ENCODE data around the gene BTBD1. TPM values are rescaled to one million over a fixed set of nuclear protein-coding genes. Genes with fewer than 3 reads are reported as not detected.
"Not testable (repeated sequence)": the region's sequence is repeated elsewhere in the genome, so short reads cannot be mapped to it uniquely, and the experiment has no call there.

BTBD1 gene
- total and polyA plus RNA-seq, 2 donors (not counting 3 experiments of a cell fraction or from before 2014, with no cell fraction given) = 30.8 to 58.0 TPM

GRCh38 chr15:83010709-83011270 is 56.3 kb downstream of the BTBD1 start:
- H3K4me2 ChIP-seq (ENCODE audit: insufficient read depth, low read length) = peak overlapping the region; percentile 87
- DNase-seq (ENCODE audit: low read depth, low spot score) (peak; percentile 79), FAIRE-seq (peak; percentile 92)
- H3K9me1 ChIP-seq (replicated peaks; ENCODE audit: control insufficient read depth, extremely low read depth, insufficient read depth, low read length) = no peaks in the 10 kb centered on the region
- H3K27ac ChIP-seq (ENCODE audit: insufficient read depth, low read depth, low read length) = peak overlapping the region; percentile 31
- intact Hi-C loops (cut with micrococcal nuclease) (loop anchor here (1.0 to 10.0 kb wide), 9 partner anchors 57 to 554 kb away; partner anchors contain the start of genes BNC1, BTBD1 and RPS17), dilution Hi-C loops (cut with MboI; ENCODE audit: extremely low pct_ligation_motif_present, low sequenced_read_pairs) (no loop called here)
- peak overlapping the region; percentile 66 for H3K9ac ChIP-seq (replicated peaks; ENCODE audit: extremely low read depth, insufficient read depth, low read length)
- TF ChIP-seq JUN (IDR thresholded peaks at IDR 0.05; ENCODE audit: borderline replicate concordance, insufficient read depth, insufficient read length, low read depth) = no peak
- TF ChIP-seq, protein P1, sequence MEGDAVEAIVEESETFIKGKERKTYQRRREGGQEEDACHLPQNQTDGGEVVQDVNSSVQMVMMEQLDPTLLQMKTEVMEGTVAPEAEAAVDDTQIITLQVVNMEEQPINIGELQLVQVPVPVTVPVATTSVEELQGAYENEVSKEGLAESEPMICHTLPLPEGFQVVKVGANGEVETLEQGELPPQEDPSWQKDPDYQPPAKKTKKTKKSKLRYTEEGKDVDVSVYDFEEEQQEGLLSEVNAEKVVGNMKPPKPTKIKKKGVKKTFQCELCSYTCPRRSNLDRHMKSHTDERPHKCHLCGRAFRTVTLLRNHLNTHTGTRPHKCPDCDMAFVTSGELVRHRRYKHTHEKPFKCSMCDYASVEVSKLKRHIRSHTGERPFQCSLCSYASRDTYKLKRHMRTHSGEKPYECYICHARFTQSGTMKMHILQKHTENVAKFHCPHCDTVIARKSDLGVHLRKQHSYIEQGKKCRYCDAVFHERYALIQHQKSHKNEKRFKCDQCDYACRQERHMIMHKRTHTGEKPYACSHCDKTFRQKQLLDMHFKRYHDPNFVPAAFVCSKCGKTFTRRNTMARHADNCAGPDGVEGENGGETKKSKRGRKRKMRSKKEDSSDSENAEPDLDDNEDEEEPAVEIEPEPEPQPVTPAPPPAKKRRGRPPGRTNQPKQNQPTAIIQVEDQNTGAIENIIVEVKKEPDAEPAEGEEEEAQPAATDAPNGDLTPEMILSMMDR (IDR thresholded peaks at IDR 0.05; ENCODE audit: extremely low read depth in 1 of 2, insufficient read depth in 1 of 2, low read depth in 1 of 2, low read length in 2 of 2) = peak; percentile 84 to 95
- no peak for TF ChIP-seq EZH2 (IDR thresholded peaks at IDR 0.05; ENCODE audit: borderline replicate concordance, low read depth, low read length, severe bottlenecking)
- no peak for TF ChIP-seq MAX (IDR thresholded peaks at IDR 0.05; ENCODE audit: insufficient read depth, insufficient read length)
- POLR2A ChIA-PET = interaction anchor here (1.0 to 1.1 kb wide), 3 partner anchors 25 to 98 kb away, joined by 3 to 4 read pairs (median 3); partner anchors contain the start of gene RAMAC
- peaks cover 5 to 6% of the 10 kb centered on the region in 2 experiments for H3K36me3 ChIP-seq (ENCODE audit: control insufficient read depth in 2 of 2, extremely low read depth in 1 of 2, insufficient read depth in 2 of 2, low read length in 2 of 2)
- no peaks in the 10 kb centered on the region for H3K9me3 ChIP-seq (replicated peaks; ENCODE audit: control insufficient read depth, insufficient read depth, low read length)
- TSS peak; percentile 38 for BruUV-seq (replicated peaks)
- H2AFZ ChIP-seq (ENCODE audit: low read depth, low read length) = peak overlapping the region; percentile 83
- H4K20me1 ChIP-seq (replicated peaks; ENCODE audit: control insufficient read depth, extremely low read depth, insufficient read depth, low read length) = no peaks in the 10 kb centered on the region
- H3K4me3 ChIP-seq (replicated peaks in 1 of 3; ENCODE audit: insufficient read depth in 1 of 3, low read depth in 1 of 3, low read length in 3 of 3) = peak overlapping the region; percentile 74 to 100 (median 87)
- peaks cover 11% of the 10 kb centered on the region for H3K79me2 ChIP-seq (ENCODE audit: control insufficient read depth, insufficient read depth, low read length)
- CTCF ChIA-PET = interaction anchor here (0.6 to 3.5 kb wide), 41 partner anchors 9 to 480 kb away, joined by 3 to 22 read pairs (median 5); partner anchors contain the start of genes BTBD1, HDGFL3, RAMAC and RPS17
- H3K4me1 ChIP-seq (ENCODE audit: control insufficient read depth, extremely low read depth, insufficient read depth, low read length) = peaks cover 17% of the 10 kb centered on the region
- no peaks in the 10 kb centered on the region for H3K27me3 ChIP-seq (ENCODE audit: control insufficient read depth in 2 of 2, insufficient read depth in 2 of 2, low read length in 2 of 2)

GRCh38 chr15:83000672-83001031 is 66.4 kb downstream of the BTBD1 start:
- not testable (repeated sequence) for H3K4me3 ChIP-seq (replicated peaks in 1 of 3; ENCODE audit: insufficient read depth in 1 of 3, low read depth in 1 of 3, low read length in 3 of 3)
- intact Hi-C loops (cut with micrococcal nuclease) = loop anchor here (1.0 to 5.0 kb wide), 4 partner anchors 151 to 470 kb away; no protein-coding TSS in a partner anchor
- CTCF ChIA-PET = interaction anchor here (0.8 to 3.2 kb wide), 6 partner anchors 9 to 470 kb away, joined by 3 to 14 read pairs (median 6); partner anchors contain the start of gene RAMAC

More at GRCh38 chr15:83000672-83001031, 66.4 kb downstream of the BTBD1 start:
- H3K79me2 ChIP-seq (ENCODE audit: control insufficient read depth, insufficient read depth, low read length); dilution Hi-C loops (cut with MboI; ENCODE audit: extremely low pct_ligation_motif_present, low sequenced_read_pairs); H3K27ac ChIP-seq (ENCODE audit: insufficient read depth, low read depth, low read length); H3K4me2 ChIP-seq (ENCODE audit: insufficient read depth, low read length); H3K27me3 ChIP-seq (ENCODE audit: control insufficient read depth in 2 of 2, insufficient read depth in 2 of 2, low read length in 2 of 2); H4K20me1 ChIP-seq (replicated peaks; ENCODE audit: control insufficient read depth, extremely low read depth, insufficient read depth, low read length); H3K9me3 ChIP-seq (replicated peaks; ENCODE audit: control insufficient read depth, insufficient read depth, low read length); H2AFZ ChIP-seq (ENCODE audit: low read depth, low read length); H3K9me1 ChIP-seq (replicated peaks; ENCODE audit: control insufficient read depth, extremely low read depth, insufficient read depth, low read length); DNase-seq (ENCODE audit: low read depth, low spot score); H3K36me3 ChIP-seq (ENCODE audit: control insufficient read depth in 2 of 2, extremely low read depth in 1 of 2, insufficient read depth in 2 of 2, low read length in 2 of 2); BruUV-seq (replicated peaks); H3K4me1 ChIP-seq (ENCODE audit: control insufficient read depth, extremely low read depth, insufficient read depth, low read length); FAIRE-seq; H3K9ac ChIP-seq (replicated peaks; ENCODE audit: extremely low read depth, insufficient read depth, low read length); POLR2A ChIA-PET: not testable (repeated sequence)
